Activated CD8-positive, alpha-beta memory T cell treated with anti-CD3 and anti-CD28 coated beads, Interleukin-2, amount 50 U/mL, for 24 hours (primary cell): ENCODE results near the gene RNF150.

Experiments used
- DNase-seq: peaks from one replicate; pipeline ENCODE4 v3.0.0-alpha.2; 2020; ENCODE audit errors: extremely low read depth

The RNF150 gene

DNA sequence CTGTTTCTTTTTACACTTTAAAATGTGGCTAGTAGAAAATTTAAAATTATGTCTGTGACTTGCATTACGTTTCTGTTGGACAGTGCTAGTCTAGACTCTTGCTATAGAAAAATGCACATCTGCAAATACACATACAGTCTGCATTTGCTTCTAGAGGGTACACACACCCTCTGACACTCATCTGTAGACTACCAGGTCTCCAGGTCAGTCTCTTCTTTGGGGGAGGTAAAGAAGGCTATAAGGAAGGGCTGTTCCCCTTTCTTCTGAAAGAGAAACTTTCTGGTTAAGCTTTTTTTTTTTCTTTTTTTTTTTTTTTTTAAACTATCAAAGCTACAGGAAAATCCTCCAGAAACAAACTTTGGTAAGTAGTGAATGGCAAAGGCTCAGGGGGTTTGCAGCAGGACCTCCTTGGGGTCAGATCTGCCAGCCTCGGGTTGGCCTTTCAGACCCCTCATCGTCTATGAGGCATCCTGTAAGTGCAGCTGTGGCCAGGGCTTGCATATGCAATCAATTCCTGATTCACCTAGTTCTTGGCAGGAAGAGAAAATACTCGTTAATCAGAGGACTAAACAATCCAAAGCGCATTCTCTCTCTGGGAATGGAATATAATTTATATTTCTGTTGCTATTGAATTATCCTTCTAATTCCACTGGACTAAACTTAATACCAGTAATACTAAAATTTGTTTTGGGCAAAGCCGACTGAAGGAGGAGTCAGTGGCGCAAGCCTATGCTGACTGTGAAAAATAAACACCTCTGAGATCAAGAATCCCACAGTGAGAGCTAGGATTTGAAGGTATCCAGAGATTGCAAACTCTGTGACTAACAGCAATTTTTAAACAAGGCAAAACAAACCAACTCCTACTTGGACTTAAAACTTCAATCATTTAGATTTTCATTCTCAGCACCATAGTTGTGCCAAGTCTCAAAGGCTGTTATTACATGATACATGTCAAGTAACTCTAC, 267.7 kb downstream of the RNF150 start:
- no peak for DNase-seq

DNA sequence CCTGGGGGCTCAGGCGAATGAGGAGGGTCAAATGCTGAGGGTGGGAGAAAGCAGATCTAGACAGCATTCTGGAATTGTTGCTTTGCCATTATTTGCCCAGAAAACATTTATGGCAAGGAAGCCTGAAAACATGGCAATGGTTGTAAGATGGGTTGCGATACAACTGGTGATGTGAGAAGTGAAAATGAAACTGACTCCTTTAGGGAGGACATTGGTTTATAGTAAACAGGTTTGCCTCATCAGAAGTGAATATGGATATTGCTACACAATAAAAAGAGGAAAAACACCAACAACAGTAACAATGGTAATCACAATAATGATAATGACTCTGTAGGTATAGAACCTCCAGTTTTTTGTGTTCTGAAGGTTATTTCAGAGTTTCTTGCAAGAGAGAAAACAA, 270.1 kb downstream of the RNF150 start:
- no peak for DNase-seq

DNA sequence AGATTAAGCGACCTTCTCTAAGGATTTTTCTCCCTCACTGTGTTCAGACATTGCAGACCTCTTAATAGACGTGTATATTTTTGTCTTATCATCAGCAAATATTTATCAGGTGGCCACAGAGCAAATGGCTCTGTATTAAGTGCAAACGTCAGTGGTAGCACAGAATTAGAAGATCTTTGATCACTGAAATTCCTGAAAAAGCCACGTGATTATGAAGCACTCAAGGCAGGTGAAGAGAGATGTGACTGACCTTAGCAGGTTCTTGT, 271.2 kb downstream of the RNF150 start:
- no peak for DNase-seq

DNA sequence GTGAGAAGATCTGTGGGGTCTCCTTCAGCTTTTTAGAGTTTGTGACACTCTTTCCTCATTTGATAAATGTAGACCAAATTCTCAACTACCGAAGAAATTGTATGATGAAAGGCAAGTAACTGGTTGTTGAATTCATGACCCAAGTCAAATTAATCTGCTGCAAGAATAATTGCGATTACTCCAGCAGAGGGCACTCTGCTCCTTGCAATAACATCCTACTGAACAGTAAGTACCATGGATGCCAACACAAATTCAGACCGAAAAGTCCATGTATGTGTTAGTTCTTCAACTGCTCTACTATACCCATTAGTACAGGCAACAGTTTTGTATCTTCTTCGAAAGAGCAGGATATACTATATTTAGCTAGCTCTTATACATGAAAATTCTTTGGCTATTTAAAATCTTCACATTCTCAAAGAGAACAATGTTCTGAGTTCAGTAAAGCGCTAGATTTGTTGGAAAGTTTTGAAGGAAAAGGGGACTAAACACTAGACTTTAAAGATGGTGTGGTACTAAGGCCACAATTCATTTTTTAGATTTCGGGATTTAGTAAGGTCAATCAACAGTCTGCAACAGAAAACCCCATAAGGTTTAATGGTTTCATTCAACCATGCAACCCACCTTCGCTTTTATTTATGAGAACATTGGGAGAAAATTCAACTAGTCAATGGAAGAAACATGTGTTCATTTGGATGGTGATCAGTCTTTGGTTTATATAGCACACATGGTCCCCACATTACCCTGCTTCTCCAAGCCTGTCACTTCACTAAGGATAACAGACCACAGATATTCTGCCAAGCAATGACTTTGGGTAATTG, 271.7 kb downstream of the RNF150 start:
- no peak for DNase-seq

DNA sequence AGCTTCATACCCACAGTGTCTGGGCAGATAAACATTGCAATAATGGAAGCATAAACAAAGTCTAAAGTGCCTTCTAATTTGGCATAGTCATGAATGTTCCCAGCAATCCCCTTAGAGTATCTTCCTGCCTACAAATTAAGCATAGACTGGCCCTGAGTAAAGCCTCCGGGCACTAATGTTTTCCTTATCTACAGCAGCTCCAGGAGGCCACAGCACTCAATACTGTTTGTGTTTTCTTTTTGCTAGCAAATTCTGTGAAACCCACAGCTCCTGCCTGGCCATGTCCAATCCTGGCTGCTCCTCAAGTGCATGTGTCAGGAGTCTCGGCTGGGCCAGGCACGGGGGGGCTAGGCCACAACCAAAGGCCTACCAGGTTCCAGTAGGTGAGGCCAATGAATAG, 274.4 kb downstream of the RNF150 start:
- no peak for DNase-seq

DNA sequence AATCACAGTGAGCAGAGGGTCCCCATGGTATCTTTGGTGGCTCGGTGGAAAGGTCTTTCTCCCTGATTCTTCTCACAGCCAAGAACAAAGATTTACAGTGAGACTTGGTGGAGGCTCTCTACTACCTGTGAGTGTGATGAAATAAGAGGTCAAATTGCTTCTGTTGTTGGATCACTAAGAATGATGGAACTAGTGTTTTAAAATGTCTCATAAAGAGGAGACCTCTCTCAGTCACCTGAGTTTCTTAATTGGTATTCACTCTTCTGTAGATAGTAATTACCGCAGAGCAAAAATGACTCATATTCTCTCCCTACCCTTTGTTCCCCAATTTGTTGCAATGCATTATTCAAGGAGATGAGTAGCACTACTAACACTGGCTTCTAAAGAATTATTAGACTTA, 276.2 kb downstream of the RNF150 start:
- no peak for DNase-seq

DNA sequence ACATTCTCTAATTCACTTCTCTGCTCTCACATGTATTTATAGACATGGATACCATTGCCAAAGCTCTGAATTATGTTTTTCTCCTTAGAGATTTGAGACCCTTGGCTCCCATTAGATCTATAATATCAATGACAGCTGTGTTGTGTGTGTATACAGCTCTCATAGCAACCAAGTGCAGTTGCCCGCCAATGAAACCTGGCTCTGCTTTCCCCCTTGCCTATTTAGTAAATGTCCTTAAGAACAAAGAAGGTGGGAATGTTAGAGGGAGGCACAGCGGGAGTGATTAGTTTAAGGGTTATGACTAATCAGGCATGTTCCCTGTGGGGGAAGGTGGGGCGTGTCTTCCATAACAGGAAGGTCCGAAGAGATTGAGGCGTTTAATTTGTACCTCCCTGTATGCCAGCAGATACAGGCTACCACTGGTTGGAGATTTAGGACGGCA, 276.6 kb downstream of the RNF150 start:
- no peak for DNase-seq

DNA sequence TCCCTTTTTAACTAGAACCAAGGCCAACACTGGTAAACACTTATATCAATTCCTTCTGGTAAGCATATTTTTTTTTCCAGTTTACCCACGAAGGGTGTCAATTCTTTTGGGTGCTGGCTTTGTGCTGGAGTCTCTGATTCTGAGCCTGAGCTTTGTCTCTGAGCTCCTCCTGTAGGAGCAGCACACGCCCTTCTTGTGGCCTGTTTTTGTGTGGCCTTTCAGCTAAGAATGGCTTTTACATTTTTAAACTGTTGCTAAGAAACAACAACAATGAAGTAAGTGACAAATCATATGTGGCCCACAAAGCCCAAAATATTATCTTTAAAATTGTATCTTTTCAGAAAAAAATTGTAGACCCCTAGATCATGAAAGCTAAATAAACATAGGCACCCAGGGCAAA, 279.1 kb downstream of the RNF150 start:
- DNase-seq, result no peak

DNA sequence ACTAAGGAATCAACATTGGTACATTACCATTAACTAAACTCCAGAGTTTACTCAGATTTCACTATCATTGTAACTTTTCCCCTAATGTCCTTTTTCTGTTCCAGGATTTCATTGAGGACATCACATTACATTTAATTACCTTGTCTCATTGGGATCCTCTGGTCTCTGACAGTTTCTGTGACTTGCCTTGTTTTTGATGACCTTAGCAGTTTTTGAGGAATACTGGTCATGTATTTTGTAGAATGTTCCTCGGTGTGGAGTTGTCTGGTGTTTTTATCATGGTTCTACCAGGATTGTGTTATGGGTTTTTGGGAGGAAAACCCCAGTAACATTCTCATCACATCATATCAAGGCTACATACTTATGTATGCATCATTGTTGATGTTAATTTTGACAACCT, 281.5 kb downstream of the RNF150 start:
- no peak for DNase-seq

DNA sequence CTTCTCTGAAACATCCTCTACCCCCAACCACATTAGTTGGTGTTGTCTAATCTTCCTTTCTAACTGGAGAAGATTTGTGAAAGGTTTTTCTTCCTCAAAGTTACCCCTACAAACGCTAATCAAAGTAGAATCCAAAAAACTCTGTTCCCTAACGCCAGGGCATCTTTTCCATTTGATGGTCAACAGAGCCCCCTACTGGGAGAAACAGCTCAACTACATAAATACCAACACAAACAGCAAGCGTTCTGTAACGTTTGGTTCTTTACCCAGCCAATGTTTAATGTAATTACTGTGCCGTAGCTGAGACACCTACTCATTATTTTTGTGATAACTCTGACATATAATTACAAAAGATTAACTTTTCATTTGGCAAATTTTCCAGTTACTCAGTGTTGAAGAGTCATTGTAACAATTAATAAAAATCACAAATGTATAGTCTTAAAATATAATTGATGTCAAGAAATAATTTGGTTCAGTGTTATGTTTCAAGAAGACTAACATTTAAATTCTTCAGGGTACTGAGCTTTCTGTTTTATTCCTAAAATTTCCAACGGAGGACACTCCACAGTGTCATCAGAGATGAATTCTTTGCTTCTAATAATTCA, 282.1 kb downstream of the RNF150 start:
- no peak for DNase-seq

DNA sequence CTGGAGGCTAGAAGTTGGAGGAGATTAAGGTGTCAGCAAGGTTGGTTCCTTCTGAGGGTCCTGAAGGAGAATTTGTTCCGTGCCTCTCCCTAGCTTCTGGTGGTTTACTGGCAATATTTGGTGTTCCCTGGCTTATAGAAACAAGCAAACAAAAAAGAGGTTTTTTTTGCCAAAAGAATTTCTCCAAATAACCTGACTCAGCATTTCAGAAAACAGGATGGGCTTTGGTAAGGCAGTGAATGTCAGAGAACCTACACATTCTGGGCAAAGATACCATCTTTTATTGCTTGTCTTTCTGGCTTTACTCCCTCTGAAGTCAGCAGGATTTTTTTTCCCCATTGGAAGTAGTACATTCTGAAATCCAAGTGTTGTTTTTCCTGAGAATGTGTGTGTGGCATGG, 283.7 kb downstream of the RNF150 start:
- DNase-seq, result no peak

DNA sequence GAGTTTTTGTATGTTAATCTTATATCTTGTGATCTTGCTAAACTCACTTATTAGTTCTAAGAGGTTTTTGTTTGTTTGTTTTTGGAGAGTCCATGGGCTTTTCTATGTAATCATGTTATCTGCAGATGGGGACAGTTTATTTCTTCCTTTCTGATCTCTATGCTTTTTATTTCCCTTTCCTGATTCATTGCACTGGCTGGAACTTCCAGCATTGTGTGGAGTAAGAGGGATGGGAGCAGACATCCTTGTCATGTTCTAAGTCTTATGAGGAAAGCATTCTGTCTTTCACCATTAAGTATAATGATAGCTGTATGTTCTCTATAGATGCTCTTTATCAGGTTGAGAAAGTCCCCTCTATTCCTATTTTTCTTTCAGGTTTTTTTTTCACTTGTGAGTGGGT, 286.5 kb downstream of the RNF150 start:
- no peak for DNase-seq

DNA sequence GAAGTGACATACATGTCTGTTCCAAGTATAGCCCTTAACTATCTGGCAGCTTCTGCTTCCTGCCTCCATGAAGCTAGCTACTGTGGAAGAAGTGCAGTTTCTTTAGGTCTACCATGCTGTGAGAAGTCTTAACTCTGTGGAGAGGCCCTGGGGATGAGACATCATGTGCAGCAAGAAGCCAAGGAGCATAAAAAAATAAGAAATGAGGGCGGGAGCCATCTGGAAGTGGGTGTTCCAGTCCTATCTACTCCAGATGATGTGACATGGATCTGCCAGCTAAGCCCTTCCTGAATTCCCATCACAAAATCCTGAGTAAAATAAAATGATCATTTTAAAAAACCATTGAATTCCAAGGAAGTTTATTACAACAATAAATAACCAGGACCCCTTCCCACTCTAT, 289.2 kb downstream of the RNF150 start:
- no peak for DNase-seq

DNA sequence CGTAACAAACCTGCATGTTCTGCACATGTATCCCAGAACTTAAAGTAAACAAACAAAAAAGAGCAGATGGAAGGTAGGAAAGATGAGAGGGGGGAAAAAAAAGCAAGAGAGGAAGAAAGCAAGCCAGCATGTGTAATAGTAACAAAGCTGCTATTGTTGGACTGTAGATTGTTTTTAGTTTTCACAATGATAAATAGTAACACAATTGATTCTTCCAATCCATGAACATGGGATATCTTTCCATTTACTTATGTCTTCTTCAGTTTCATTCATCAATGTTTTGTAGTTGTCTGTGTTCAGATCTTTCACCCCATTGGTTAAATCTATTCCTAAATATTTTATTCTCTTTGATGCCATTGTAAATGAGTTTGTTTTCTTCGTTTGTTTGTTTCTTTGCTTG, 292.1 kb downstream of the RNF150 start:
- DNase-seq, result no peak

DNA sequence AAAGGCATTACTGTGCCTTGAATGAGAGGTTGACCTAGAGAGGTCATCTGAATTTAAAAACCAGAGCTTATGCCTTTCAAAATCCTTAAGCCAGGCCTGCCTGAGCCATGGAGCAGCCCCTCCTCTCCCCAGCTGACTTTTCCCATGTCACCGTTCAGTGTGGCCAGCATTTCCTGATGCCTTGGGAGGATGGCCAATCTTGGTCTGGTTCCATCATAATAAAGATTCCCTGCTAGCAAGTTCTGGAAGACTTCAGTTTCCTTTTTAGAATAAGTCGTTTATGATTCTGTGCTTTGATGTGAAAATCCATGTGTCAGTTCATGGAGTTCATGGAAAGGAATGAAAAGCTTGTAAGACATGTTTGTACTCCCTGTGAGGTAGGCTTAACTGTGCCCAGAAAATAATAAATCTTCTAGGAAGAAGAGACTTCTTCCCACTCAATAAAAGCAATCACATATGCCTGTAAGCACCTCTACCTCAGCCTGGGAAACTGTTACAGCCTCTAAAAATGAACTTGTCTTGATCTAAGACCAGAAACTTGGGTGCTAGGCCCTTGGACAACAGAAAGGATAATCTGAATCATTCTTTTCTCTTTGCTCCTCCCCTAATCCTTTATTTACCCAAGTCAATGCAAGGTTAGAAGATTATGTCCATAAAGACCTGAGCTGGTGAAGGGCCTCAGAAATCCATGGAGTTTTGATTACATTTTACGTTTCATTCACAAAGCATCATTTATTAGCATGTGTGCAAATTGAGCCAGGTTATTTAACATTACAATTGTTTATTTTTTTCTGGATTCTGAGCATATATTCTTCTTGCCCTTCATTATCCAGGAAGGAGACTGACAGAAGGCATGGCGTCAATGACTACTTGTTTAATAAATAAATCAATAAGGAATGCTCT, 293.1 kb downstream of the RNF150 start:
- DNase-seq, result no peak

DNA sequence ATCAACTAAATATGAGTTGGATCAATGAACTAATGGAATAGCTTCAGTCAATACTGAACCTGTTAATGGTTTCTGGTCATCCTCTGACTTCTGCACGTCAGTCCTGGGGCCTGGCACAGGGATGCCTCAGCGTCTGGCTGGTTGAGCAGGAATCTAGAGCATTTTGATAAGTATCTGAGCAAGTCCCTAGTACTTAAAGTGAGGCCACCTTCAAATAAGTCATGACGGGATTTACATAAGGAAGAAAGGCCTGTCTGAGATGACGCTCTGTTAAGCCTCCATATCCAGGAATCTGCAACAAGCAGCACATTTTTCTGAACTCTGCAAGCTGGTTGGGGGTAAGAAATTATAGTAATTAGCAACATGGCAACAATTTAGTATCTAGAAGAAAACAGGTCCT, 293.9 kb downstream of the RNF150 start:
- no peak for DNase-seq

DNA sequence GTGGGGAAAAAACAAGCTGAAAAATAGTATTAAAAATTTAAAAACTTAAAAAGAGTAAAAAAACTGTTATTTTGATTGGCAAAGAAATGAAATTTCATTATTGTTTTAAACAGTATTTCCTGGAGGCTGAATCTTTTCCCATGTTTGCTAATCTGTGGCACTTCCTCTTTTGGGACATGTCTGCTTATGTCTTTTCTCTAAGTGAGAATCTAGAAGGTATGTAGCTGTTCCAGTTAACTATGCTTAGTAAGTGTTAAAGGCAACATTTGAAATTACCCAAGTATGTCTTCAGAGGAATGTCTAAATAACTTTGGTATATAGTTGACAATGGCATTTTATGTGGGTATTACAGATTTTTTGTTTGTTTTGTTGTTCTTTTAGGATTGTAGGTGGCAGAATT, 295.5 kb downstream of the RNF150 start:
- no peak for DNase-seq

DNA sequence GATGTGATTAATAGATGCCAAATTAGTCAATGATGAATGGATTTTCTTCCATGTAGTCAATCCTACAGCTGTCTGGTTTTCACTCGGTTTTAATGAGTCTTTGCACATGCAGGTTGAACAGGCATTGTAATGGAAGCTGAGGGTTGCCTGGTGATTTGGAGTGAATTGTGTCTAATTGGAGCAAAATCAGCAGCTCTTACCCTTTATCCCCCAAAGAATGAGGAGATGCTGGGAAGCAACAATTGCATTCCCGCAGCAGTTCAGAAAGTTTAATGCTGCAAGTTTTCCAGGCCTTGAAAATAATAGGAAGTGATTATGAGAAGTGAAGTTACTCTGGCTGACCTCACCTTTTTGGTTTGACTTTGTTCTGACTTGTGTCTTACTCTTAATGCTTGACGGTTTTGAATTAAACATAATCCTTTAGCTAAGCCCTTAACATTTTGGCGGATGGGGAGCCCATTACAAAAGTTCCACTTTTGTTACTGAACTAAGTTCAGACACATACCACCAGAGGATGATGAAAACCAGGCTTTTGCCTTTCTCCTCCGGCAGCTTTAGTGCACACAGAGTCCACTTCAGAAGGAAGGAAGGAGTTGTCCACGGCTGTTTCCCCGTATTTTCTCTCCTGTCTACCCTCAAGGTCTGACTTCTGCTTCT, 298.3 kb downstream of the RNF150 start:
- DNase-seq, result no peak

DNA sequence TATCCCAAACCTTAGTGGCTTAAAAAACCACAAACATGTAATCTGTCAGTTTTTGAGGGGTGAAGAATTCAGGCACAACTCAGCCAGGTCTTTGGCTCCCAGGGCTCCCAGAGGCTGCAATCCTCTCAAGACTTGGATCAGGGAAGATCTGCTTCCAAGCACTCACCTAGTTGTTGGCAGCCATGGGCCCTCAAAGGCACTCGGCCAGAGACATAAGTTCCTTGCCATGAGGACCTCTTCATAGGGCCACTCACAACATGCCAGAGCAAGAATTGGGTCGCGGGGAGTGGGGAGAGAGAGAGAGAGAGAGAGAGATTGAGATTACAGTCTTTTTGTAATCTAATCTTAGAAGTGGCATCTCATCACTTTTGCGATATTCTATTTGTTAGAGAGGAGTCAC, 300.0 kb downstream of the RNF150 start:
- no peak for DNase-seq

DNA sequence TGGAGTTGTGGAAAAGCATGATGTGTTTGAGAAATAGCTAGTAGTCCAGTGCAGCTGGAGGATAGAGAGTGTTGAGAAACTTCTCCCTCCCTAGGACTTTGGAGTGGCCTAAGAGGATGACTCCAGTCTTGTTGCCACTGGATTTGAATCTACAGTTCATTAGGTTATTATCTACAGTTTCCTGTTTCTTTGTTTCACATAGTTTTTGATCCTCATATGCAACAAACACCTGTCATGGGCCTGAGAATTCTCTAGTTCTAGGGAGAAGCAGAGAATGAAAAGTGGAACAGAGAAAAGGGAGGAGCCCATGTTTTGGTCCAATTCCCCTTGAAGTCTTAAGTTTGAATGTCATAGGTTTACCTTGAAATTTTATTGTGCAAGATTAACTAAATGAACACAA, 303.4 kb downstream of the RNF150 start:
- DNase-seq, result no peak

DNA sequence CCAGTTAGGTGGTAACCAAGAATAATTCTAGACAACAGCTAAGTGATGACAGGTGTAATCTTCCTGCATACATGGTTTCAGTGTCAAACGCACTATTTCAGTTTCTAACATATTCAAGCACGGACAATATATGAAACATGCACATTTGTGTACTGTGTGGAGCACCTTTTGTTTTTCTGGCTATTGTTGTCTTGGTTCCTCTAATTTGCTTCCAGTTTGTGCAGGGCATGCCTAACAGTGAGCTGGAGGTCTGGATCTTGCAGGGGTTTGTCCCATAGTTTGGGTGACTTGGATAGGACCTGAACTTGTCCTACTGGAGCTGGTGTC, 306.6 kb downstream of the RNF150 start:
- DNase-seq, result no peak
